Kidney (tissue), 14 donors: Measurements from ENCODE around the gene NEK9. TPM values are rescaled to one million over a fixed set of nuclear protein-coding genes. Genes with fewer than 3 reads are reported as not detected.

ENCODE experiments used
- DNase-seq, 5 donors: peaks; one replicate each; pipeline ENCODE4 v3.0.0-alpha.2; 2013 to 2020
- FAIRE-seq: peaks from 2 replicates; lab custom pipeline; 2012; peaks lifted over from hg19 to GRCh38; lab: Jason Lieb, UNC
- H3K27ac ChIP-seq, 2 donors: one replicate each; pipeline ENCODE4 v1.7.0; 2013; ENCODE audit warnings: low read depth in 2 of 2, low read length in 2 of 2, inconsistent platforms in 1 of 2
- H3K27me3 ChIP-seq: one replicate; pipeline ENCODE4 v1.7.1; 2013; ENCODE audit warnings: low read length, inconsistent platforms; ENCODE audit not compliant: control insufficient read depth, insufficient read depth
- H3K36me3 ChIP-seq, 3 donors: one replicate each; pipeline versions ENCODE4 v1.7.0 to v1.7.1; 2013; ENCODE audit warnings: low read length in 3 of 3, control low read depth in 1 of 3, inconsistent platforms in 1 of 3; ENCODE audit not compliant: insufficient read depth in 3 of 3, control insufficient read depth in 2 of 3
- H3K4me1 ChIP-seq, 3 donors: one replicate each; pipeline versions ENCODE4 v1.7.0 to v1.7.1; 2013; ENCODE audit warnings: low read length in 3 of 3, inconsistent platforms in 1 of 3, low read depth in 1 of 3; ENCODE audit not compliant: control insufficient read depth in 2 of 3, insufficient read depth in 2 of 3
- H3K4me3 ChIP-seq, 3 donors: one replicate each; pipeline versions ENCODE4 v1.7.0 to v1.8.1; 2013; ENCODE audit warnings: low read length in 3 of 3, control low read depth in 1 of 3, inconsistent platforms in 1 of 3
- H3K9ac ChIP-seq, 3 donors: one replicate each; pipeline versions ENCODE4 v1.7.0 to v1.7.1; 2013; ENCODE audit warnings: low read length in 3 of 3, control low read depth in 1 of 3, inconsistent platforms in 1 of 3
- H3K9me3 ChIP-seq, 3 donors: one replicate each; pipeline versions ENCODE4 v1.7.0 to v1.7.1; 2013; ENCODE audit warnings: low read length in 3 of 3, control low read depth in 1 of 3, inconsistent platforms in 1 of 3; ENCODE audit not compliant: control insufficient read depth in 2 of 3, insufficient read depth in 1 of 3
- intact Hi-C: fragments of 100-400 bp; cut with DNase I; formaldehyde crosslinking; loops from one replicate; pipeline ENCODE4 v1.11.1; 2022
- polyA plus RNA-seq: library from polyadenylated mRNA; stranded (reverse); fragments of 350-450 nt; fragmentation: Illumina TruSeq; extraction: RNeasy Lipid Tissue Mini Kit (QIAGEN cat#74804); gene quantifications from one replicate; pipeline ENCODE4 v1.2.3, GENCODE V29; 2014; ENCODE audit warnings: low read depth, low replicate concordance; ENCODE audit not compliant: insufficient read depth
- total RNA-seq: library from RNA; stranded (reverse); fragmentation: NEBNext Ultra II Directional; extraction: Animal tissue kit (Norgen Biotek cat#: 25700); gene quantifications from one replicate; pipeline ENCODE4 v1.2.1, GENCODE V29; 2021
- TF ChIP-seq, protein P1 (sequence below): IDR thresholded peaks from 3 replicates; pipeline ENCODE4 v1.5.1; 2012; ENCODE audit warnings: mild to moderate bottlenecking, moderate library complexity, borderline replicate concordance; ENCODE audit not compliant: insufficient read depth; ENCODE audit errors: extremely low read depth
- donor health status: control.
- donor health status: control.
- donor health status: control.
- donor health status: control.
- donor health status: control.
- donor health status: DM: yes; HTN: yes; CAD: no.
- donor health status: Normal renal cell carcinoma (clear cell type).

NEK9 gene
- total and polyA plus RNA-seq, 2 donors from 2014 or later, result 25.4 to 81.5 TPM

DNA sequence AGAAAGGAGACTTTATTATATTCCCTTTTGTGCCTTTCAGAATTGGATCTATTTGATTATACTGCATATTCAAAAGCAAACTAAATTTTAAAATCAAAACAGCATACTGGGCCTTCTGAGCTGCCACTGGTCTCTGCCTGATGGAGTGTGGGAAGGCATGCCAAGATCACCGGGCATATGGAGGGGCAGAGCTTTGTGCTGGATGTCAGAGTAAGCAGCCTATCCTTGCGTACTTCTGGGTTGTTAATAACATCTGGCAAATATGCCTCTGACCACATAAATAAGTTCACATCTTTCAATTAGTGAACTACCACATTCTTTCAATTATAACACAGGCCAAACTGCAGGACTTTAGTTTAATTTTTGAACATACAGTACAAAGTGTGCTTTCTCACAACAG is 93.9 kb downstream of the NEK9 start:
- intact Hi-C loops, result no loop called here
- H3K27ac ChIP-seq, result no peak overlapping the region
- H3K4me3 ChIP-seq, result no peak overlapping the region
- DNase-seq (no peak), FAIRE-seq (no peak)
- no peak overlapping the region for H3K9ac ChIP-seq
- H3K27me3 ChIP-seq, result no peaks in the 10 kb centered on the region
- TF ChIP-seq, protein P1, sequence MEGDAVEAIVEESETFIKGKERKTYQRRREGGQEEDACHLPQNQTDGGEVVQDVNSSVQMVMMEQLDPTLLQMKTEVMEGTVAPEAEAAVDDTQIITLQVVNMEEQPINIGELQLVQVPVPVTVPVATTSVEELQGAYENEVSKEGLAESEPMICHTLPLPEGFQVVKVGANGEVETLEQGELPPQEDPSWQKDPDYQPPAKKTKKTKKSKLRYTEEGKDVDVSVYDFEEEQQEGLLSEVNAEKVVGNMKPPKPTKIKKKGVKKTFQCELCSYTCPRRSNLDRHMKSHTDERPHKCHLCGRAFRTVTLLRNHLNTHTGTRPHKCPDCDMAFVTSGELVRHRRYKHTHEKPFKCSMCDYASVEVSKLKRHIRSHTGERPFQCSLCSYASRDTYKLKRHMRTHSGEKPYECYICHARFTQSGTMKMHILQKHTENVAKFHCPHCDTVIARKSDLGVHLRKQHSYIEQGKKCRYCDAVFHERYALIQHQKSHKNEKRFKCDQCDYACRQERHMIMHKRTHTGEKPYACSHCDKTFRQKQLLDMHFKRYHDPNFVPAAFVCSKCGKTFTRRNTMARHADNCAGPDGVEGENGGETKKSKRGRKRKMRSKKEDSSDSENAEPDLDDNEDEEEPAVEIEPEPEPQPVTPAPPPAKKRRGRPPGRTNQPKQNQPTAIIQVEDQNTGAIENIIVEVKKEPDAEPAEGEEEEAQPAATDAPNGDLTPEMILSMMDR, result no peak
- no peaks in the 10 kb centered on the region for H3K4me1 ChIP-seq
- peaks cover 3 to 11% (median 11%) of the 10 kb centered on the region in 3 donors for H3K36me3 ChIP-seq
- H3K9me3 ChIP-seq, result no peaks in the 10 kb centered on the region

DNA sequence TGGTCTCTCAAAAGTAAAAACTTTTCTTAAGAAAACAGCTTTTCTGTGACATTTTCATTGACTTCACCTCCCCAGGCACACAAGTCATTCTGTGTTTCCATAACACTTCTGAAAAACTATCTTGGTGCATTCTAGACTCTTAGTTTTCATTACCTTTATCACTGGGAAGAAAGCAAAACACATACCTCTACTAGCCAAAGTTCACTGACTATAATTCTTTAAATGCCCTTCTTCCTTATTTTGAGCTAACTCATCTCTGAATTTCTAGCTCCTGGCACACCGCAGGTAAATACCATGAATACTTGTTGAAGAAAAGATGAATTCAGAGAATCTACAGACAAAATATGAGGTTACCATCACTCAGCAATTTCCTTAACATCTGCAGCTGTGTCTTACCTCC is 96.7 kb downstream of the NEK9 start:
- Histone ChIP-seq H3K27me3 (no peaks in the 10 kb centered on the region), H3K36me3 (peaks cover 0 to 20% (median 13%) of the 10 kb centered on the region in 3 donors), H3K27ac (no peak overlapping the region), H3K4me1 (no peaks in the 10 kb centered on the region), H3K9ac (no peak overlapping the region), H3K9me3 (no peaks in the 10 kb centered on the region), H3K4me3 (no peak overlapping the region)
- intact Hi-C loops, result no loop called here
- DNase-seq, result no peak
- FAIRE-seq, result no peak
- TF ChIP-seq, protein P1, result no peak

Other genes with a start within 250 kb of the NEK9 start
- gene DLST, start 245.1 kb downstream of the NEK9 start, total RNA-seq, result 98.6 TPM
- gene DLST, start 245.1 kb downstream of the NEK9 start, polyA plus RNA-seq, result 112 TPM
- gene RPS6KL1, start 203.8 kb downstream of the NEK9 start, total RNA-seq, result 7.9 TPM
- 3.7 TPM for gene RPS6KL1, start 203.8 kb downstream of the NEK9 start, polyA plus RNA-seq
- gene PGF, start 171.5 kb downstream of the NEK9 start, total RNA-seq, result 9.3 TPM
- gene PGF, start 171.5 kb downstream of the NEK9 start, polyA plus RNA-seq, result 12.1 TPM
- 44.0 TPM for gene EIF2B2, start 124.1 kb downstream of the NEK9 start, total RNA-seq
- 60.6 TPM for gene EIF2B2, start 124.1 kb downstream of the NEK9 start, polyA plus RNA-seq
- gene MLH3, start 75.6 kb downstream of the NEK9 start, total RNA-seq, result 31.2 TPM
- 21.7 TPM for gene MLH3, start 75.6 kb downstream of the NEK9 start, polyA plus RNA-seq
- 20.6 TPM for gene ACYP1, start 63.0 kb downstream of the NEK9 start, total RNA-seq
- gene ACYP1, start 63.0 kb downstream of the NEK9 start, polyA plus RNA-seq, result 16.8 TPM
- 6.7 TPM for gene ZC2HC1C, start 57.4 kb downstream of the NEK9 start, total RNA-seq
- gene ZC2HC1C, start 57.4 kb downstream of the NEK9 start, polyA plus RNA-seq, result 11.9 TPM
- 401 TPM for gene TMED10, start 49.6 kb upstream of the NEK9 start, total RNA-seq
- 222 TPM for gene TMED10, start 49.6 kb upstream of the NEK9 start, polyA plus RNA-seq
- gene FOS, start 151.8 kb upstream of the NEK9 start, total RNA-seq, result 116 TPM
- 193 TPM for gene FOS, start 151.8 kb upstream of the NEK9 start, polyA plus RNA-seq